Measurements from ENCODE around the gene PRKCZ.
"Not testable (repeated sequence)": the region's sequence is repeated elsewhere in the genome, so short reads cannot be mapped to it uniquely, and the experiment has no call there.

PRKCZ gene

DNA sequence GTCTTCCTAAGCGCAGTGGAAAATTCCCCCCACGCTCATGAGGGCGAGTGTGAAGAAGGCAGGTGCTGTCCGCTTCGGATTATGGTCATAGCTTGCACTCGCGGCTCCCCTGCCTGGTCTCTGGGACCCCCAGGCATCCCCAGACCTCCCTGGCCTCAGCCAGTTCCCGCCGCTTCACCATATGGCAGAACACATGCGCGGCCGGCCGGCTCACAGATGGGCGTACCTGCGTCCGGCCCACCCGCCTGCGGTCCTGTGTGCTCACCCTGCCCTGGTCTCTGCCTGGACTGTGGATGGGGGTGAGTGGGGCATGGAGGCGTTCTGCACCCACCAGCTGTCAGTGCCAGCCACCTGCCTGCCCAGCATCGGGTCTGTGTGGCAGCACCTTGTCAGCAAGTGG, 34.1 kb downstream of the PRKCZ start:
- FAIRE-seq, result no peak
- no peak for DNase-seq (ENCODE audit: low spot score)

DNA sequence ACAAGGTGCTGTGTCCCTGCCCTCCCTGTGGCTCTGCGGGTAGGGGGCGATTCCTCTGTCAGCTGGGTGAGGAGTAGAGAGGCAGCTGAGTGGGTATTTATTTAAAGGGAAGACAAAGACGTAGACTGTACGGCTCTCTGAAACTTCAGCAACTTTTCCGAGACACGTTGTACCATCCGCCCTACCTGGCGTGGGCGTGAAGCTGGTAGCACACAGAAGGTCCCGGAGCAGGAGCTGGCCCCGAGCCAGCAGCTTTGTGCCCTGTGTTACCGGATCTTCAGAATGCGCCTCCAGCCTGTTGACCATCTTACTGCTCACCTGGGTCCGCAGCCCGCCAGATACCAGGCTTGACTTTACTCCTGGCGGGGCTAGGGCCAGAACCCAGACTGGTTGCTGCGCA, 34.9 kb downstream of the PRKCZ start:
- DNase-seq (ENCODE audit: low spot score), result no peak
- no peak for FAIRE-seq

DNA sequence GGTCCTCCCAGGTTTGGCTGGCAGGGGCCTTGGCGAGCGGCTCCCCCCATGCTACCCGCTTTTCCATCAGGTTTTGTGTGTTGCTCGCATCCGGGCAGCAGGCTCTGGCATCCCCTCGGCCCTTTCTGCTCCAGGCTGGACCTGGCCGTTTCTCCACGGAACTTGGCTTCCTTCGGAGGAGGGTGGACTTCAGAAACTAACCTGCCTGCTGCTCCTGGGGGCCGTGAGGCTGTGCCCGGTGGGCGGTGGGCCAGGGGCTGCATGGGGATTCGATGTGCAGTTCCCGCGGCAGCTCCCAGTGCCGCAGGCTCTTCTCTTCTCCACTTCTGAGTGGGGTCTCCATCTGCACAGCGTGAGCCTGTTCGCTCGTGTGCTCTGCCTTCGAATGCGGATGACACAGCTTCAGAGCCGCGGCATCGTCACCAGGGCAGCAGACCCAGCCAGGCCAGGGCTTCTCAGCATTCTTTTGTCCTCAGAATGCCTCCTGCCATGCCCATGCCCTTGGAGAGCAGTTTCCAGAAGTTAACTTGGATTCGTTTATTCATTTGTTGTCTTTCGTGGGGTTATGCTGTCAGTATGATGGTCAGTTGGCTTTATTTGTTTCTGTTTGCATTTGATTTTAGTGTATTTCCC, 36.4 kb downstream of the PRKCZ start:
- no peak for DNase-seq (ENCODE audit: low spot score)
- no peak for FAIRE-seq

DNA sequence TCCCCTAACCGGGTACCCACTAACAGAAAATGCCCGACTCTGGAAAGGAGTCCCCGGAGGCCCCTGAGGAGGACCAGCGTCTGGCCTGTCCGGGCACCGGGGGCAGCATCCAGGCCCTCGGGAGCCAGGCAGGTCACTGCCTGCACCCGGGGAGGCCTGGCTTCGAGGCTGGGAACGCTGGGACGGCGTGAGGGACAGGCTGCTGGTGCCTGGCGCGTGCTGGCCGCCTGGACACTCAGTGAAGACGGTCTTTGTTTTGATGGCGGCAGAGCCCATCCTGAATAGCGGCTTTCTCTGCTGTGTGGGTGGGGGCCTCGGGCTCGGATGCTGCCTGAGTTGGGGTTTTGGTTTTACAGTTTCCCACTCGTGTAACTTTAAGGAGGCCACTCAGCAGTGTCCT, 37.6 kb downstream of the PRKCZ start:
- no peak for FAIRE-seq
- no peak for DNase-seq (ENCODE audit: low spot score)

DNA sequence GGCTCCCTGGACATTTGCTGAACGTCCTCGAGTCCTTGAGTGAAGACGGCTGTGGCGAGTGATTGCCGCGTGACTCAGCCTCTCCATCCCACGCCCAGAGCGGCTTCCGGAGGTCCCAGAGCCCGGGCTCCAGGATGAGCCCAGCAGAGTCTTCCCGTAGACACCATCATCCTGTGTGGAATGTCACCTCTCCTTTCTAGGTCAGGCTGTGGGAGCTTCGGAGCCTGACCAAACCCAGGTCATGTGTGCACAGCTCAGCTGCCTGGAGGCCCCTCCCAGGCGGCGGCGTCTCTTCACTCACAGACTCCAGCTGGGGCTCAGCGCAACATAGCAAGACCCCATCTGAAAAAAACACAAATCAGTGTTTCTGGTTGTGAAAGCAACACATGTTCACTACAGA, 38.2 kb downstream of the PRKCZ start:
- FAIRE-seq, result no peak
- DNase-seq (ENCODE audit: low spot score), result peak; percentile 83

DNA sequence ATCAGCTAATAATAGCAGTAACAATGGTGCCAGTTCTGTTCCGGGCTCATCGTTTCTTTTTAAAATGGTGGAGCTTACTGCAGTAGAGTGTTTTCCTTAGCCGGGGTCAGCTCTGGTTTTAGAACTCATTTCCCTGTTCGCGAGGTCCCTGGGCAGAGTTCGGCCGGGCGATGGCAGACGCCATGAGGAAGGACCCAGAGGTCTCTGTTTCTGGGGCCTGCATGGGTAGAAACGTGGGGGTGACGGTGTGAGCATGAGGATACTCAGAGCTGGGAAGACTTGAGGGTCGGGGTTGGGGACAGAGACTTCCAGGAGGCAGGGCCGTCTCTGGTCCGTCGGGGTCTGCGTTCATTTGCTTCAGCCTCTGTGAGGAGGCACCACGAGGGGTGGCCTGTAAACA, 38.8 kb downstream of the PRKCZ start:
- FAIRE-seq (no peak), DNase-seq (ENCODE audit: low spot score) (no peak)

DNA sequence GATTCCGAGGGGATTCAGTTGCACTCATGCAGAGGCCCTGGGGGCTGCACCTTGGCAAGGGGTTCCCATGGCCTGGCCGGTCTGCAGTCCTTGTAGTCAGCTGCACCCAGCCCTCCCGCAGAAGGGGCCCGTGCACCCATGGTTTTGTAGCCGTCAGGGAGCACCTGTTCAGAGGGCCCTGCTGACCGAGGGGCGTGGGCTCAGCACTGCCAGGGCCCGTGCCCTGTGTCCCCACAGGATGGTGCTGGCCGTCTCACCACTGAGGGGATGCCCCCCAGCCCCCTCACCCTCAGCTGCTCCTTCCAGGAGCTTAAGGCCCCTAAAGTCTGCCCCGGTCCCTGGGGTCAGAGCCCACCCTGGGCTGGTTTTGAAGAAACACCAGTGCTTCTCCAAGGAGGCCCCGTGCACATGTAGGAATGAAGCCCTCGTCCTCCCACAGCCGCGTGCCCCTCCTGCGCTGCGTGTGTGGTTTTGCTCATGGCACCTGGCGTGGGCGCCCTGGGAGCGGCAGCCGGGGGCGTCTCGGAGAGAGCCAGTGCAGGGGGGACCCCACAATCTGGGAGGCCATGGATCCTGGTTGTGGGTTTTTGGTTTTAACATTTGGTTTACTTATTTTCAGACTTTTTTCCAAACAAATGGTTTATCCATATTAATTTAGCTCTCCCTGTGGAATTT, 40.1 kb downstream of the PRKCZ start:
- FAIRE-seq (no peak), DNase-seq (ENCODE audit: low spot score) (no peak)

DNA sequence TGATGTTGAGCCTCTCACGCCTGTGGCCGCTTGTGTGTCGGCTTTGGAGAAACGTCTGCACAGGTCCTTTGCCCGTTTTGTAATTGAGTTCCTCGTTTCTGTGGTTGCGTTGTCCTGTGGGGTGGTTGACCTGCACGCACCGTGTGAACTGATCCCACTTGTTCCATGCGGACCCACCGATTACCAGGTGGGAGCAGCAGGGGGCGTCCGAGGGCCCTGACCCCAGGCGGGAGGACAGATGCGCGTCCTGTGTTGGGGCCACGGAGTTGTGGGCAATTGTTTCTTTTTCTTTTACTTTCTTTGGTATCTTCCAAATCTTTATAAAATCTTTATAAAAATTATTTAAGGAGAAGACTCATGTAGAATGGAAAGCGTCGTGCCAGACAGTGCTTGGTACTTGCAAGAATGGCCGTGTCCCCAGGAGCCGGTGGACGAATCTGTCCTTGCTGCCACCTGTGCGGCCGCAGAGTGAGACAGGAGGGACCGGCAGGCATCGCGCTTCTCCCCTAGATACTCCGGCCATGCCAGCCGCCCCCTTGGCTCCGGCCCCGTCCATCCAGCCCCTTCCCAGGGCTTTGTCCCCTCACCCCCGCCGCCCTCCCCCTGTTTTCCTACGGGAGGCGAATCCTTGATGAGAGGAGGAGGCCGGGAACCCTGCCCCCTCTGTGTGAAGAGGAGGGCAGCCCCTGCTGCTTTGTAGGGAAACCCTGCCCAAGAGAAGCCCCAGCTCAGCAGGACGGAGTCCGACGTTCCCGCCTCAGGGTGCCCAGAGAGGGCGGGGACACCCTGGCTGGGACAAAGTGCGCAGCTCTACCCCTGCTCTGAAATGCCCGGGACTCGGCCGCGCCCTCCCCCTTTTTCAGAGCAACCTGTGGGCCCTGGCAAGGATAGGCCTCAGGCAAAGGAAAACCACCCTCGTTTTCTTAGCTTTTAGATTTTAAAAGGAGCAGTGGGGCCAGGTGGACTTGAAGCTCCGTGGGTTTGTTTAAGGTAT, 41.7 kb downstream of the PRKCZ start:
- FAIRE-seq, result no peak
- DNase-seq (ENCODE audit: low spot score), result no peak

DNA sequence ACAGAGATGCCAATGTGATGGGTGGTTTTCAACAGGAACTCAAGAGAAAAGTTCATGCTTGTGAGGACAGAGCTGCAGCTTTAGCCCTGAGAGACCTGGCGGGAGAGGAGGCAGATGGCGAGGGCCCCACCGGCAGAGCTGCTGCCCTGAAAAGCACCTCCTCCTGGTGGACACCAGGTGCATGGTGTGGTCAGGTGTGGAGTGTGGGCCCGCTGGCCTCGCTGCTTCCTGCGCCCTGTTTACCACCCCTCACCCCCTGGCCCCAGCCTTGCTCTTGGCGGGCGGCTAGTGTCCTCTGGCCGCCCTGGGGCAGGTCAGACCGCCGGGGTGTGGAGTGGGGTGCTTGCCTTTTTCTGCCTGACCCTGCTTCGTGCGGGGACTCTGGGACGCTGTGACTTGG, 42.8 kb downstream of the PRKCZ start:
- FAIRE-seq (no peak), DNase-seq (ENCODE audit: low spot score) (no peak)

DNA sequence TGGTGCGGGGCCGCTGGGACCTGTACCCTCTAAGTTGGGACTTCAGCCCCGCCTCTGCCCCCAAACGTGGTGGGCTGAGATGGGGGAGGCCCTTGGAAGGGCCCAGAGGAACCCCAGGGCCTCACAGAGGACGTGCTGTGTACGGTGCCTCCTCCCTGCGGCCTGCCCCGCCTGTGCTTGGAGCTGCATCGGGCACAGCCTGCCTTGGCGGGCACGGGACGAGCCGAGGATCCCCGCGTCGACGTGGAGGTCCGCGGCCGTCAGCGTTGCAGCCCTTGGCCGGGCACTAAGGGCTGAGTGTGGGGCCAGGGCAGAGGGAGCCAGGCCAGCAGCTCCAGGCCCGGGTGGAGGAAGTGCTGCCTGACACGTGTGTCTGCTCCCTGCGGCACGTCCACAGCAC, 43.4 kb downstream of the PRKCZ start:
- FAIRE-seq, result no peak
- no peak for DNase-seq (ENCODE audit: low spot score)

DNA sequence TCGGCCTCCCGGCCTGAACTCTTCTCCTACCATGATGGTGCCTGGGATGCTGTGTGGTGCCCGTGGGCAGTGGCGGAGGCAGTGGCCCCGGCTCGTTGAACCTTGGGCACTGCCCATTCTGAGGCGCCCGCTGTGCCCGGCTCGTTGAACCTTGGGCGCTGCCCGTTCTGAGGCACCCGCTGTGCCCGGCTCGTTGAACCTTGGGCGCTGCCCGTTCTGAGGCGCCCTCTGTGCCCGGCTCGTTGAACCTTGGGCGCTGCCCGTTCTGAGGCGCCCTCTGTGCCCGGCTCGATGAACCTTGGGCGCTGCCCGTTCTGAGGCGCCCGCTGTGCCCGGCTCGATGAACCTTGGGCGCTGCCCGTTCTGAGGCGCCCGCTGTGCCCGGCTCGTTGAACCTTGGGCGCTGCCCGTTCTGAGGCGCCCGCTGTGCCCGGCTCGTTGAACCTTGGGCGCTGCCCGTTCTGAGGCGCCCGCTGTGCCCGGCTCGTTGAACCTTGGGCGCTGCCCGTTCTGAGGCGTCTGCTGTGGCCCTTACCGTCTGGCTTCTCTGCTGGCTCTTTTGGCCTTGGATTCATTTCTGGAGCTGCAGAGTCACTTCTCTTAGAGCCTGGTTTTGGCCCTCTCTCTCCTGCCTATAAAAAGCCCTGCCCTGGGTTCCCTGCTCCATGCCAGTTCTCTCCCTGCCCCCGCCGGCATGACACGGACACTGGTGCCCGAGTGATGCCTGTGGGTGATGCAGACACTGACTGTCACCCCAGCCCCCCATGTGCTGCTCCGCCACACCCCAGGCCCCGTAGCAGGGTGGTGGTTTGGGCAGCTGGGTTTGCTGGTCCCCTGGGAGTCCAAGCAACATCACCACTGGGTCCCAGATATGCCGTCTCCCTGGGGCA, 44.3 kb downstream of the PRKCZ start:
- DNase-seq (ENCODE audit: low spot score); FAIRE-seq: not testable (repeated sequence)

DNA sequence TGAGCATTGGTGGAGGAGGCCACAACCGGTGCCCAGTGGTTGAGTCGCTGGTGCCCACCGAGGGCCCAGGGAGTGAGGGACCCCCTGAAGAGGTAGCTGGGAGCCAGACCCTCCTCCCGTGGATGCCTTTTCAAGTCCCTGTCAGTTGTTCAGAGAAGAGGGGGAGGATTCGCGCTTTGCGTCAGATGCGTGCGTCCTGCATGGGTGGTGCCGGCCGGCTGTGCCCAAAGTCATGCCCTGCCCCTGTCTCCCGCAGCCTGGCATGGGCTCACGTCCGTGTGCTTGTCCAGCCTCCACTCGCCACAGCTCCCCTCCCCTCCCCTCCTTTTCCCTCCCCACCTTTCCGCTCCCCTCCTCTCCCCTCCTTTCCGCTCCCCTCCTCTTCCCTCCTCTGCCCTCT, 45.2 kb downstream of the PRKCZ start:
- FAIRE-seq (no peak), DNase-seq (ENCODE audit: low spot score) (no peak)

DNA sequence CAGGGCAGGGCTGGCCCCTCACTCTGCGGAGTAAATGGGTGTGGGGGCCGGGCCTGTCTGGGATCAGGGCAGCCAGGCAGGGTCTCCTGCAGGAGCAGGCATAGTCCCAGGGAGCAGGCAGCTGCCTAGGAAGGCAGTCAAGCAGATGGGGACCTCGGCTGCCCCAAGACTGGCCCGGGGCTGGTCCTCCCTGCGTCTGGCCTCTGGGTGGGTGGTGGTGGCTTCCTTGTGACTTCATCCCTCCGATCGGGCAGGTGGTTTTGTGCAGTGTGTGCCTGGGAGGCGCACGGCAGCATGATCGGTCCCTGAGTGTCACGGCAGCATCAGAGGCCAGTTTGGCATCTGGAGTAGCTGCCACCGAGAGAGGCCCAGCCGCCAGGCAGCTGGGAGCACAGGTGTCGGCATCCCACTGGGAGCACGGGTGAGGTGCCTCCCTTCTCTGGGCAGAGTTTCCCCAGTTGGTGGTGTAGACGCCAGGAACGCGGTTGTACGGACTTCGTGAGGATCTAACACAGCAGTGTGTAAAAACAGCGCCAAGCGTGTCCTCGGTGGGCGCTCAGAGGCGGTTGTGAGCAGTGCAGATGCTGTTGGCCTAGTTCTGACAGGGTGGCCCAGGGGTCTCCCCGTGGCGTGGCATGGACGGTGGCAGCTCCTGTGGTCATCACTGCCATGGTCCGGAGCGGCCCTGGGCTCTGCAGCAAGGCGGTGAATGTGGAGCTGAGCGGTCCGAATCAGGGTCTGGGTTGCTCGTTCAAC, 45.9 kb downstream of the PRKCZ start:
- no peak for DNase-seq (ENCODE audit: low spot score)
- no peak for FAIRE-seq

DNA sequence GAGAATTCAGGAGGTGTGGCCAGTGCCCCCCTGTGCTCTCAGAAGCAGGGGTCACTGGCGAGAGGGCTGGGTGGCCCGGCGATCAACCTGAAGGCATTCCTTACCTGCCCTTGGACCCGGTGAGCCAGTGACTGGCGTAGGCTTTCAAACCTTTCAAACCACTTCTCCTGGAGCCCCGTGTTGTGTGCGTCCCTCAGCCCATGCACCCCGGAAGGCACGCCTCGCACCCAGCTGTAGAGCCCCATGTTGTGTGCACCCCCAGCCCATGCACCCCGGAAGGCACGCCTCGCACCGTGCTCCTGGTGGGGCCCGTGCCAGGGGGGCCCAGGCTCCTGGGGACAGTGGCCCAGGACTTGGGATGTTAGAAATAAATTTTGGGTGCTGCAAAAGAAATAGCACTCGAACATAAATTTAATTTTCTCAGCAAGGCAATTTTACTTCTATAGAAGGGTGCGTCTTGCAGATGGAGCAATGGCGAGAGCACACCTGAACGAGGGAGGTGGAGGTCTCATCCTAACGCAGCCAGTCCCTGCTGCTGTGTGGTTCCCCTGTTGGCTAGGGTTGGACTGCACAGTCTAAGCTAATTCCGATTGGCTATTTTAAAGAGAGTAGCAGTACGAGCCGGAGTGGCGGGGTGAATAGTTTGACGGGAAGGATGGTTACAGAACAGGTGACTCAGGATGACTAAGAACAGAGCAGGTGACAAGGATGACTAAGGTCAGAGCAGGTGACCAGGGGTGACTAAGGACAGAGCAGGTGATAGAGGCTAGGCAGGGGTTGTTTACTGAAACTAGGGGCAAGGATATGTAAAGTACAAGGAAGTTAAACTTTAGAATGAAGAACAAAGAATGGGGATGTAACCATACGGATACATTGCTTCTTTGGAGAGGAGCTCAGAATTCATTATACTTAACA, 47.4 kb downstream of the PRKCZ start:
- FAIRE-seq (no peak), DNase-seq (ENCODE audit: low spot score) (no peak)

DNA sequence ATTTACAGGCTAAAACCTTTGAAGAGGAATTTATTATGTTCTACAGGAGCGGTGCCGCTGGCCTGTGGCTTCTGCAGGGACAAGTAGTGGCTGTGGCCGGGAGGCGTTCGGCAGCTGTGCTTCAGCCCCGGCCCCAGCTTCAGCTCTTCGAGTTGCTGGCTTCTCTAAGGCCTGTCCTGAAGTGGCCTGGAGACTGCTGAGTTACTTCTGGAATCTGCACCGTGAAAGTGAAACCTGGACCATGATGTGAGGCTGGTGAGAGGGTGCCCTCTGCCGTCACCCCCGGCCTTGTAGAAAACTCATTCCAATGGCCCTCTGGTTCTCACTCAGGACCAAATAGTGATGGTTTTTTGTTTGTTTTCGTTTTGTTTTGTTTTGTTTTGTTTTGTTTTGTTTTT, 48.1 kb downstream of the PRKCZ start:
- FAIRE-seq (no peak), DNase-seq (ENCODE audit: low spot score) (no peak)

DNA sequence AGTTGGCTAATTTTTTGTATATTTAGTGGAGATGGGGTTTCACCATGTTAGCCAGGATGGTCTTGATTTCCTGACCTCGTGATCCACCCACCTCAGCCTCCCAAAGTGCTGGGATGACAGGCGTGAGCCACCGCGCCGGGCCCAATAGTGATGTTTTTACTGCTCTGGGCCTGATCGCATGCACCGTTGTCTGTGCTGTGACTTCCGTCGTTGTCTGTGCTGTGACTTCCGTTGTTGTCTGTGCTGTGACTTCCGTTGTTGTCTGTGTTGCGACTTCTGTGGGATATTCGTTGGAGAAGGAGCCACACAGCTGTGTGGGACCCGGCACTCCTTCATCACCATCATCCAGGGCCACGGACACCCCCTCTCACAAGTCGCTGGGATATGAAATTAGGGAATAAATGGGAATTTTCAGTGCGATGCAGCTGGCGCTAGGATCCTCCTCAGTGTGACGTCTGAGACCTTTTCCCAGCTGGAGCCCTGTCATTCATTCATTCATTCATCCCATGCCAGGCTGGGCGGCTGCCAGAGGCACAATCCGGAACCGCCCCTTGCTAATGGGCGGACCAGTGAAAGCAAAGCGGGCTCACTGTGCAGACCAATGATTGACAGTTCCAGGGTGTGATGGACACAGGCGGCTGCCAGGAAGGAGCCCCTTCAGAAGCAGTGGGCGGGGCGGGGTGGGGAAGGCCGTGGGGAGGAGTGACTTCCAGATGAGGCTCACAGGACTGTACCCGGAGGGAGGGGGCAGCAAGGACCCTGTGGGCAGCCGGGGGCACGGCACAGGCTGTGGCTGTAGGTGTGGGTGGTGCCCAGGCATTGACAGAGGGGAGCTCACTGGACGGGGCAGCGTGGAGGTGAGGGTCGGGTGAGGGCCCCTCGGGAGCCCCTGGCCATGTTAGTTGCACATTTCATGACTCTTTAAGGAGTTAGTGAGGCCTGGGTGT, 48.9 kb downstream of the PRKCZ start:
- FAIRE-seq, result no peak

DNA sequence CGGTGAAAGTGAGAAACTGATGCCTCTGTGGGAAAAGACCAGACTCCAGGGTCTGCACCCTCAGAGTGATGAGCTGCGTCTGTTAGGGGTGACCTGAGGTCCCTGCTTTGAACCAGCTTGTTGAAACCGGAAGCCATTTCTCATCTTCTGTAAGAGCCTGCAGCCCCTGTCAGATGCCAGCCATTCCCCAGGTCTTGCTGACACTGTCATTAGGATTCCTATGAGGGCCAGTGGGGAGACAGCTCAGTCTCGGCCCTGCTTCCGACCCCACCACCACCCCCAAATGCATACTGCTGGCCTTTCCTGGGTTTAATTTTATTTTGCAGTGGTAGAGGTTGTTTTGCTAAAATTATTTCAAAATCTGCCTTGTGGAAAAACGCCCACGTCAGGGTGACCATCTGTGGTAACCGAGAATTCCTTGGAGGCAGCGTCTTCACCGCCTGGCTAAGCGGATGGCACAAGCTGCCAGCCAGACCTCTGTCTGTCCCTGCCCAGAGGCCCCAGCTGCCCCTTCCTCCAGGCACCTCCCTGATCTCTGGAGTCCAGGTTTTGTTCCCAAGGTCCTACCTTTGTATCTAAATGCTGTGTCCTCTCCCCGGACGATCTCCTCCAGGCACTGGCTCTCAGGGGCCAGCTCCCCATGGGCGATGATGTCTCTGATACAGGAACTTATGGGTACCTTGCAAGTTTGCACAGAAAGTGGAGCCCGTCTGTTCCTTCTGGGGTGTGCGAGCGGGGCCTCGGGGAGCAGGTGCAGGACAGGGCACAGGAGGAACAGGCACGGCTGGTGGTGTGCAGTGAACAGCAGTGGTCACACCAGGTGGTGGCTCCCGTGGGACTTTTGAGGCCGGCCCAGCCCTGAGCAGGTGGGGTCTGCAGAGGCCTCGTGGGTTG, 49.9 kb downstream of the PRKCZ start:
- DNase-seq (ENCODE audit: low spot score) (no peak), FAIRE-seq (no peak)

More for the DNA sequence above, 48.9 kb downstream of the PRKCZ start:
- no peak for DNase-seq (ENCODE audit: low spot score)

All from urothelium cell line (cell line).